GM21447 (cell line): Measurements from ENCODE around the gene SLC49A3.

Source experiments
- ATAC-seq: cut with Tn5 transposase; IDR thresholded peaks from one replicate; pipeline ENCODE4 v1.9.1; 2021; ENCODE audit not compliant: unreplicated experiment

Gene SLC49A3

DNA sequence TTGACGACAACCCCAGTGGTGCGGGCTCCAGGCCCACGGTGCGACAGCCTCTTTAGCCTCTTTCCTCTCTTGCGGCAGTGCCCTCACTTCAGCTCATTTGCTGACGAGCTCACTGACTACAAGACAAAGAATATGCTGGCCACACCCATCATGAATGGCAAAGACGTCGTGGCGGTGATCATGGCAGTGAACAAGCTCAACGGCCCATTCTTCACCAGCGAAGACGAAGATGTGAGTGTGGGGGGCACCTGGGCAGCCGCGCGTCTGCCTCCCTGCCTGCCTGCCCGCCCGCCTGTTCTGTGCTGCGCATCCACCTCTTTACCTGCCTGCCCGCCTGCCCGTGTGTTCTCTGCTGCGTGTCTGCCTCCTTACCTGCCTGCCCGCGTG lies 54.4 kb downstream of the SLC49A3 start:
- no peak for ATAC-seq

GRCh38 chr4:633976-634598 lies 54.9 kb downstream of the SLC49A3 start:
- ATAC-seq = no peak

GRCh38 chr4:633406-633805 lies 55.5 kb downstream of the SLC49A3 start:
- no peak for ATAC-seq

DNA sequence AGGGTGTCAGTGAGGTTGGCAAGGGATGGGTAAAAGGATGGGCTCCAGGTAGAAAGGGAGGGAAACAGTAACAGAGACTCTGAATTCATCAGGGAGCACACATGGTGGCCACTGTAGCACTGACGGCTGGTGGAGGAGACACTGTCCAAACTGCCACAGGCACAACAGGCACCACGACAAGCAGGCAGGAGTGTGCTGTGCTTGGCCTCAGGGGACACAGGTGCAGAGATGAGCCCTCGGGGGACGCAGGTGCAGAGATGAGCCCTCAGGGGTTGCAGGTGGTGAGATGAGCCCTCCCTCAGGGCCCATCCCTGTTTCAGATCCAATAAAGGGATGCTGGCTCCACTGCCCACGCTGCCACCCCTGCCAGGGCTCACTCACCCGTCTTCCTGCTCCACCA lies 56.0 kb downstream of the SLC49A3 start:
- no peak for ATAC-seq

DNA sequence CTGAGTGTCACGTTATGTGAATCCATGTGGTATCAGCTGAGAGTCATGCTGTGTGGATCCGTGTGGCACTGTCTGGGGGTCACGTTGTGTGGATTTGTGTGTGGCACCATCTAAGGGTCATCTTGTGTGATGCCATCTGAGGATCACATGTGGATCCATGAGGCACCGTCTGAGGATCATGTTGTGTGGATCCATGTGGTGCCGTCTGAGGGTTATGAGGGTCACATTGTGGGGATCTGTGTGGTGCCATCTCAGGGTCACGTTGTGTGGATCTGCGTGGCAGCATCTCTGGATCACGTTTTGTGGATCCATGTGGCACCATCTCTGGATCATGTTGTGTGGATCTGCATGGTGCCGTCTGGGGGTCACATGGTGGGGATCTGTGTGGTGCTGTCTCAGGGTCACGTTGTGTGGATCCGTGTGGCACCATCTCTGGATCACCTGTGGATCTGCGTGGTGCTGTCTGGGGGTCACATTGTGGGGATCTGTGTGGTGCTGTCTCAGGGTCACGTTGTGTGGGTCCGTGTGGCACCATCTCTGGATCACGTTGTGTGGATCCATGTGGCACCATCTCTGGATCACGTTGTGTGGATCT lies 56.7 kb downstream of the SLC49A3 start:
- no peak for ATAC-seq
